Osteoblast (primary cell): ENCODE results near the gene EGR1. TPM values are rescaled to one million over a fixed set of nuclear protein-coding genes. Genes with fewer than 3 reads are reported as not detected.

Experiments
- DNase-seq: peaks from one replicate; pipeline ENCODE4 v3.0.0; 2011; ENCODE audit warnings: low spot score, mixed read lengths; ENCODE audit not compliant: insufficient read length; ENCODE audit errors: missing footprints
- H2AFZ ChIP-seq: 2 replicates; pipeline ENCODE4 v1.6.0; 2011; ENCODE audit warnings: mild to moderate bottlenecking, low read length
- H3K27ac ChIP-seq: 2 replicates; pipeline ENCODE4 v1.5.1; 2011; ENCODE audit warnings: mild to moderate bottlenecking, low read depth, low read length, moderate library complexity
- H3K27me3 ChIP-seq: 2 replicates; pipeline ENCODE4 v1.6.0; 2012; ENCODE audit warnings: mild to moderate bottlenecking, control low read depth, inconsistent platforms, low read length, moderate library complexity; ENCODE audit not compliant: insufficient read depth
- H3K36me3 ChIP-seq: 2 replicates; pipeline ENCODE4 v1.5.1; 2011; ENCODE audit warnings: mild to moderate bottlenecking, low read length, control low read depth, moderate library complexity; ENCODE audit not compliant: insufficient read depth
- H3K4me1 ChIP-seq: 2 replicates; pipeline ENCODE4 v1.5.1; 2011; ENCODE audit warnings: mild to moderate bottlenecking, low read length, control low read depth, moderate library complexity; ENCODE audit not compliant: insufficient read depth
- H3K4me2 ChIP-seq: 2 replicates; pipeline ENCODE4 v1.6.0; 2011; ENCODE audit warnings: mild to moderate bottlenecking, low read length; ENCODE audit not compliant: insufficient read depth
- H3K4me3 ChIP-seq: fragments of 200-600 bp; sonication (generic); 3 replicates; pipeline ENCODE4 v1.5.1; 2012; ENCODE audit warnings: mild to moderate bottlenecking, low read length, inconsistent platforms; ENCODE audit not compliant: insufficient read depth
- H3K79me2 ChIP-seq: 2 replicates; pipeline ENCODE4 v1.6.0; 2012; ENCODE audit warnings: mild to moderate bottlenecking, low read length, control low read depth, inconsistent platforms; ENCODE audit not compliant: insufficient read depth
- H3K9me3 ChIP-seq: 2 replicates; pipeline ENCODE4 v1.5.1; 2011; ENCODE audit warnings: low read depth, low read length, control low read depth
- H4K20me1 ChIP-seq: 2 replicates; pipeline ENCODE4 v1.6.0; 2012; ENCODE audit warnings: mild to moderate bottlenecking, low read length, control low read depth; ENCODE audit not compliant: insufficient read depth
- total RNA-seq: library from RNA; depleted of rRNA; stranded (reverse); fragments of >200 nt; gene quantifications from 2 replicates; pipeline ENCODE4 v1.2.3, GENCODE V29; 2012
- TF ChIP-seq, protein P1 (sequence below): IDR thresholded peaks from 2 replicates; pipeline ENCODE4 v1.5.1; 2011; ENCODE audit warnings: mild to moderate bottlenecking, low read depth, low read length, moderate library complexity; ENCODE audit errors: extremely low read depth

Gene EGR1
- total RNA-seq, 1 donor, result 2.2 TPM

DNA sequence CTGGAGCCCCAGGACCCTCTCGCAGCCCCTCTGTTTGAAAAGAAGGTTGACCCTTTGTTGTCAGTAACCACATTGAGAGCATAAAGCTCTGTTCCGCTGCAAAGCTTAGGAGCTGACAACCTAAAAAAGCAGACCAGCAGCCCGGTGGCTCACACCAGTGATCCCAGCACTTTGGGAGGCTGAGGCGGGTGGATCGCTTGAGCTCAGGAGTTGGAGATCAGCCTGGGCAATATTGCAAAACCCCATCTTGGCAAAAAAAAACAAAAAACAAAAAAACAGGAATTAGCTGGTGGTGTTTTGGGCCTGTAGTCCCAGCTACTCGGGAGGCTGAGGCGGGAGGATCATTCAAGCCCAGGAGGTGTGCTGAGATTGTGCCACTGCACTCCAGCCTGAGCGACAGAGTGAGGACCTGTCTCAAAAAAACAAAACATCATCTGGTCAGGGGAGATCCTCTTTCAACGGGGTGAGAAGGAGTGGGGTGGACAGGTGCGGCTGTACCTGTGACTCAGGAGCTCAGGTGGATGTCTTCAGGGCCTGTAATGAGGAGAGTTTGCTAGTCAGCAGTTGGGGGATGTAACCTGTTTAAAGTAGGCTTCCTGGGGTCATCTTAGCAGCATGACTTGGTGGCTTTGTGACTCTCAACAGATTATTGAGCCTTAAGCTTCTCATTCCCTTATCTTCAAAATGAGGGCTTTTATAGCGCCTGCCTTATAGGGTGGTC, 27.1 kb upstream of the EGR1 start:
- no peak overlapping the region for H3K27ac ChIP-seq

DNA sequence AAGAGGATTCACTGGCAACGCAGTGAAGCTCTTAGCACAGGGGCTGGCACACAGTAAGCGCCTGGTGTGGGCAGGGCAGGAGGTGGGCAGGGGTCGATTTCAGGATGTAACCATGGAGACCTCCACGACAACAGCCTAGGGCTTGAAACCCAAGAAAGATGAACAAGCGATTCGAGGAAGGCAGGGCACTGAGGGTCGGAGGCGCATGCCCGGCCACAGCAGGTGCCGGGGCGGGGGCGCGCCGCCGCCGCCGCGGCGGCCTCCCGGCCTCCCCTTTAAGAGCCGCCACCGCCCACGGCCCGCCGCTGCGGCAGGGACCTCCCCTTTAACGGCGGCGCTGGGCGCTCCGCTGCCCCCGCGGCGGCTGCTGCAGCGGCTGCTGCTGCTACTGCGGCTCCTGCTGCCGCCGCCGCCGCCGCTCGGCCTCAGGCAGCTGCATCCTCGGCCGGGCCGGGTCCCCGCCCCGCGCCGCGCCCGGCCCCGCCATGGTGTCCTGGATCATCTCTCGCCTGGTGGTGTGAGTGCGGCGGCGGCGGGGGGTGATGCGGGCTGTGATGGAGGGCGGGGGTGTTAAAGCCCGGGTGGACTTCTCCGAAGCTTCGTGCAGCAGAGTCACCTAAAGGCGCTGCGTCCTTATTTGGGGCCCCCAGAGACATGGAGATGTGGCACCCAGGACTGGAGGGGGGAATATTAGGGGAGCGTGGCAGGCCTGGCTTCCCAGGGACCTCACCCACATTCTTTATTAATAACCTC, 26.4 kb upstream of the EGR1 start, which contains the start of gene REEP2:
Gene REEP2, plus strand, starts transcription at position 334 of the 753 bp plus-strand sequence. Its CDS starts 152 bp downstream, at position 486.
- peak; percentile 98 for DNase-seq
- Histone ChIP-seq H3K79me2 (no peaks in the 10 kb centered on the region), H4K20me1 (no peaks in the 10 kb centered on the region), H3K4me3 (peak within 1 kb of the TSS; percentile 77), H3K27me3 (no peaks in the 10 kb centered on the region), H3K9me3 (no peaks in the 10 kb centered on the region), H3K36me3 (peaks cover 23% of the 10 kb centered on the region), H2AFZ (peak within 1 kb of the TSS; percentile 86), H3K4me2 (peak within 1 kb of the TSS; percentile 95), H3K4me1 (peaks cover 10% of the 10 kb centered on the region), H3K27ac (no peak within 1 kb of the TSS)
- TF ChIP-seq, protein P1, sequence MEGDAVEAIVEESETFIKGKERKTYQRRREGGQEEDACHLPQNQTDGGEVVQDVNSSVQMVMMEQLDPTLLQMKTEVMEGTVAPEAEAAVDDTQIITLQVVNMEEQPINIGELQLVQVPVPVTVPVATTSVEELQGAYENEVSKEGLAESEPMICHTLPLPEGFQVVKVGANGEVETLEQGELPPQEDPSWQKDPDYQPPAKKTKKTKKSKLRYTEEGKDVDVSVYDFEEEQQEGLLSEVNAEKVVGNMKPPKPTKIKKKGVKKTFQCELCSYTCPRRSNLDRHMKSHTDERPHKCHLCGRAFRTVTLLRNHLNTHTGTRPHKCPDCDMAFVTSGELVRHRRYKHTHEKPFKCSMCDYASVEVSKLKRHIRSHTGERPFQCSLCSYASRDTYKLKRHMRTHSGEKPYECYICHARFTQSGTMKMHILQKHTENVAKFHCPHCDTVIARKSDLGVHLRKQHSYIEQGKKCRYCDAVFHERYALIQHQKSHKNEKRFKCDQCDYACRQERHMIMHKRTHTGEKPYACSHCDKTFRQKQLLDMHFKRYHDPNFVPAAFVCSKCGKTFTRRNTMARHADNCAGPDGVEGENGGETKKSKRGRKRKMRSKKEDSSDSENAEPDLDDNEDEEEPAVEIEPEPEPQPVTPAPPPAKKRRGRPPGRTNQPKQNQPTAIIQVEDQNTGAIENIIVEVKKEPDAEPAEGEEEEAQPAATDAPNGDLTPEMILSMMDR, result no peak

More for the DNA sequence above, 27.1 kb upstream of the EGR1 start:
- Histone ChIP-seq H3K4me3 (peak overlapping the region; percentile 77), H3K27me3 (no peaks in the 10 kb centered on the region), H2AFZ (peak overlapping the region; percentile 77), H3K9me3 (no peaks in the 10 kb centered on the region), H3K79me2 (no peaks in the 10 kb centered on the region), H4K20me1 (no peaks in the 10 kb centered on the region), H3K36me3 (peaks cover 27% of the 10 kb centered on the region), H3K4me1 (peaks cover 10% of the 10 kb centered on the region), H3K4me2 (peak overlapping the region; percentile 95)
- TF ChIP-seq, protein P1, result no peak
- DNase-seq, result no peak

DNA sequence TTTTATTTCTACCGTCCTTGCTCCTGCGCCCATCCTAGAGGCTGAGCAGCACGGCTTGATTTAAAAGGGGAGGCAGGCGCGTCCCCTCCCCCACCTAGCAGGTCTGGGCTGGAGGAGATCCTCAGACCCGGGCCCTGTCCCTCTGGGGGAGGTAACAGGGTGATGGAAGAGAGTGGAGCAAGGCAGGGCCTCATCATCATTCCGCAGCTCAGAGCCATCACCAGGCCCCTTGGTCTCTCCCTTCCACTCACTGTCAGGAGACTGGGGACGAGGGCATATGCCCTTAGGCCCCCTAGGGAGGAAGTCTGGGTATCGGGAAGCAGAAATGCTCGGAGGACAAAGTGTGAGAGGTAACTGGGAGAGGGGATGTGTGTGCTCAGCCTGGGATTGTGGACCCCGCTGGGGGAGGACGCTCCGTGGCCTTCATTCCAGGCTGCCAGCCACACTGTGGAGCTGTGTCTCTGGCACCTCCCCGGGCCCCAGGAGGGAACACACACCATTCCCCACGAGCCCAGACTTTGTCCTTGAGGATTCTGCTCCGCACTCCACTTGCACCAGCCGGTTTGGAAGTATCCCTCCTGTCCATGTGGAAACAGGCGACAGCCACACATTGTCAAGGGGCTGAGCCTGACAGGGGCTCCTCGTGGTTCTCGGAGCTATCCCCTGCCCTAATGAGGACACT, 25.7 kb upstream of the EGR1 start:
- Histone ChIP-seq H3K4me1 (peaks cover 10% of the 10 kb centered on the region), H3K79me2 (no peaks in the 10 kb centered on the region), H2AFZ (peak overlapping the region; percentile 86), H4K20me1 (no peaks in the 10 kb centered on the region), H3K4me2 (peak overlapping the region; percentile 95), H3K36me3 (peaks cover 21% of the 10 kb centered on the region), H3K9me3 (no peaks in the 10 kb centered on the region), H3K4me3 (peak overlapping the region; percentile 77), H3K27ac (no peak overlapping the region), H3K27me3 (no peaks in the 10 kb centered on the region)
- DNase-seq, result peak; percentile 93
- TF ChIP-seq, protein P1, result no peak
